ENCODE measurements around the gene ACSF3.

DNA sequence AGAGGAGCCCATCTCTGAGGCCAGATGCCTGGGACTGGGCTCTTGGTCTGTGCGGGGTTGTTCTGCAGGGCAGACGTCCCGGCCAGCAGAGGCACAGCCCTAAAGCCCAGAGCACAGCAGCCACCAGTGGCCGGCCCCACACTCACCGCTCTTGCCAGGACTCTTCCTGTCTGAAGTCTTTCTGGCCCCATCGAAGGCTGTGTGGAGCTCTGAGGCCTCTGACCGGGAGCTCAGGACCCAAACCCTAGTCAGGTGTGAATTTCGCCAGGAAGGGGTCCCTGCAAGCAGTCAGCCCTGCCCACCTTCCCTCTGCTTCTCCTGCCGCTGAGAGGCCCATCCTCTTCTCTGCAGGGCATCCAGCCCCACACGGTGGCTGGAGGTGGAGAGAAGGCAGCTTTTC is 10.7 kb downstream of the ACSF3 start:
- TF ChIP-seq CTCF (conservative IDR thresholded peaks at IDR 0.05; ENCODE audit: low read depth, low read length) (no peak), EZH2 (IDR thresholded peaks at IDR 0.05; ENCODE audit: low read length, unreplicated experiment) (no peak)
